Measurements from ENCODE around the gene ZFP92.

The ZFP92 gene

GRCh38 chrX:153409414-153410101 is 1.7 kb upstream of the ZFP92 start:
- no peak for DNase-seq

- no peak for DNase-seq
Measured at GRCh38 chrX:153410373-153410772, 899 bp upstream of the ZFP92 start.

- DNase-seq, result no peak
Measured at GRCh38 chrX:153410888-153411254, 401 bp upstream of the ZFP92 start.

GRCh38 chrX:153411988-153412574 is 809 bp downstream of the ZFP92 start:
- no peak for DNase-seq

GRCh38 chrX:153412746-153413720 is 1.8 kb downstream of the ZFP92 start:
- no peak for DNase-seq

GRCh38 chrX:153413731-153414130 is 2.5 kb downstream of the ZFP92 start:
- no peak for DNase-seq

- DNase-seq, result no peak
Measured at GRCh38 chrX:153414856-153415510, 3.7 kb downstream of the ZFP92 start.

GRCh38 chrX:153416781-153417450 is 5.6 kb downstream of the ZFP92 start:
- DNase-seq, result no peak

GRCh38 chrX:153417637-153418036 is 6.4 kb downstream of the ZFP92 start:
- DNase-seq, result no peak

- no peak for DNase-seq
Measured at GRCh38 chrX:153420851-153421599, 9.8 kb downstream of the ZFP92 start.

- DNase-seq, result no peak
Measured at GRCh38 chrX:153421856-153422255, 10.6 kb downstream of the ZFP92 start.

GRCh38 chrX:153423652-153424051 is 12.4 kb downstream of the ZFP92 start:
- no peak for DNase-seq

- no peak for DNase-seq
Measured at GRCh38 chrX:153426204-153426603, 14.9 kb downstream of the ZFP92 start.

GRCh38 chrX:153430796-153431195 is 19.5 kb downstream of the ZFP92 start:
- no peak for DNase-seq

GRCh38 chrX:153433161-153433680 is 21.9 kb downstream of the ZFP92 start:
- DNase-seq, result no peak

GRCh38 chrX:153433781-153434285 is 22.6 kb downstream of the ZFP92 start:
- DNase-seq, result no peak

- no peak for DNase-seq
Measured at GRCh38 chrX:153434801-153435200, 23.5 kb downstream of the ZFP92 start.

- no peak for DNase-seq
Measured at GRCh38 chrX:153435845-153436244, 24.6 kb downstream of the ZFP92 start.

GRCh38 chrX:153438532-153438931 is 27.3 kb downstream of the ZFP92 start:
- DNase-seq, result no peak

GRCh38 chrX:153439977-153440376 is 28.7 kb downstream of the ZFP92 start:
- DNase-seq, result no peak

GRCh38 chrX:153440556-153441135 is 29.4 kb downstream of the ZFP92 start:
- no peak for DNase-seq
